ENCODE measurements around the gene PPP1R9B. TPM values are rescaled to one million over a fixed set of nuclear protein-coding genes. Genes with fewer than 3 reads are reported as not detected.

PPP1R9B gene
- polyA plus RNA-seq, 1 donor (not counting 4 experiments of a cell fraction or from before 2014, with no cell fraction given): 16.1 TPM

DNA sequence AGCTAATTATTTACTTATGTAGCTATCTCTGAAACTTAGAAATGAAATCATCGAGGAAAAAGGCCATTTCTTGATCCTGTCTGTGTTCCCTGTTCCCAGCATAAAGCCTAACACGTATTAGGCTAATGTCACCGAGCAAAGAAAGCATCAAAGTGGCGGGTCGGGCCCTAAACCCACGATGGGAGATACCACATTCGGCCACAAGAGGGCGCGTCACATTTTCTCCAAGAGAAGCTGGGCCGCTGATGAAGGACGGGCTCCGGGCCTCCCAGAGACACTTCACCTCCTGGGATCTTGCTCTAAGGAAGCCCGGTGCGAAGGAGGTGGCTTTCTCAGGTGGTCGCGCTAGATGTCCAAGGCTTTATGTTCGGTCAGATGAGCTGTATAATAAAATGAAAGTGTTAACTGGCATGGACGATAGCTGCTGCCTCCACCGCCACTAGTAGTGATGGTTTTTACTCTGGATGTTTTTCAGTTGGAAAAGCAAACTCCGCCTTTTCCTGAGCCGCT lies 56.2 kb downstream of the PPP1R9B start:
- Histone ChIP-seq H3K9me1 (ENCODE audit: control insufficient read depth, extremely low read depth, insufficient read depth, low read length) (peaks cover 3% of the 10 kb centered on the region), H3K27me3 (ENCODE audit: control insufficient read depth, extremely low read depth, insufficient read depth, low read length) (no peaks in the 10 kb centered on the region), H3K9me3 (ENCODE audit: control insufficient read depth, low read depth, low read length) (no peaks in the 10 kb centered on the region), H3K4me1 (ENCODE audit: control insufficient read depth, extremely low read depth, insufficient read depth, low read length) (peaks cover 15% of the 10 kb centered on the region), H3K36me3 (ENCODE audit: control insufficient read depth in 2 of 2, extremely low read depth in 1 of 2, insufficient read depth in 2 of 2, low read length in 2 of 2) (peaks cover 16 to 19% of the 10 kb centered on the region in 2 experiments), H3K9ac (ENCODE audit: control insufficient read depth, extremely low read depth, insufficient read depth, low read length) (no peak overlapping the region), H2AFZ (ENCODE audit: control insufficient read depth, low read length) (no peak overlapping the region), H3K79me2 (ENCODE audit: control insufficient read depth, insufficient read depth, low read length) (no peaks in the 10 kb centered on the region), H3K27ac (ENCODE audit: control insufficient read depth, insufficient read depth, low read length) (no peak overlapping the region), H3K4me3 (ENCODE audit: control insufficient read depth in 2 of 3, extremely low read depth in 1 of 3, insufficient read depth in 2 of 3, low read depth in 1 of 3, low read length in 3 of 3) (peak overlapping the region in 2 of 3 experiments; percentile 51 to 58), H4K20me1 (ENCODE audit: control insufficient read depth, extremely low read depth, insufficient read depth, low read length) (peaks cover 39% of the 10 kb centered on the region), H3K4me2 (ENCODE audit: control insufficient read depth, extremely low read depth, insufficient read depth, low read depth, low read length) (peak overlapping the region; percentile 75)
- no peak for FAIRE-seq
- dilution Hi-C loops (cut with MboI; ENCODE audit: extremely low pct_ligation_motif_present, low sequenced_read_pairs): no loop called here
- TF ChIP-seq, protein P1, sequence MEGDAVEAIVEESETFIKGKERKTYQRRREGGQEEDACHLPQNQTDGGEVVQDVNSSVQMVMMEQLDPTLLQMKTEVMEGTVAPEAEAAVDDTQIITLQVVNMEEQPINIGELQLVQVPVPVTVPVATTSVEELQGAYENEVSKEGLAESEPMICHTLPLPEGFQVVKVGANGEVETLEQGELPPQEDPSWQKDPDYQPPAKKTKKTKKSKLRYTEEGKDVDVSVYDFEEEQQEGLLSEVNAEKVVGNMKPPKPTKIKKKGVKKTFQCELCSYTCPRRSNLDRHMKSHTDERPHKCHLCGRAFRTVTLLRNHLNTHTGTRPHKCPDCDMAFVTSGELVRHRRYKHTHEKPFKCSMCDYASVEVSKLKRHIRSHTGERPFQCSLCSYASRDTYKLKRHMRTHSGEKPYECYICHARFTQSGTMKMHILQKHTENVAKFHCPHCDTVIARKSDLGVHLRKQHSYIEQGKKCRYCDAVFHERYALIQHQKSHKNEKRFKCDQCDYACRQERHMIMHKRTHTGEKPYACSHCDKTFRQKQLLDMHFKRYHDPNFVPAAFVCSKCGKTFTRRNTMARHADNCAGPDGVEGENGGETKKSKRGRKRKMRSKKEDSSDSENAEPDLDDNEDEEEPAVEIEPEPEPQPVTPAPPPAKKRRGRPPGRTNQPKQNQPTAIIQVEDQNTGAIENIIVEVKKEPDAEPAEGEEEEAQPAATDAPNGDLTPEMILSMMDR (optimal IDR thresholded peaks at IDR 0.05 in 1 of 3, IDR thresholded peaks at IDR 0.05 in 1 of 3, conservative IDR thresholded peaks at IDR 0.05 in 1 of 3; ENCODE audit: extremely low read depth in 1 of 3, insufficient read depth in 2 of 3, low read length in 3 of 3): peak; percentile 76 to 91 (median 82)
- no peak for TF ChIP-seq EZH2 (IDR thresholded peaks at IDR 0.05; ENCODE audit: low read length)
- no peak for DNase-seq (ENCODE audit: low read depth, low spot score)

DNA sequence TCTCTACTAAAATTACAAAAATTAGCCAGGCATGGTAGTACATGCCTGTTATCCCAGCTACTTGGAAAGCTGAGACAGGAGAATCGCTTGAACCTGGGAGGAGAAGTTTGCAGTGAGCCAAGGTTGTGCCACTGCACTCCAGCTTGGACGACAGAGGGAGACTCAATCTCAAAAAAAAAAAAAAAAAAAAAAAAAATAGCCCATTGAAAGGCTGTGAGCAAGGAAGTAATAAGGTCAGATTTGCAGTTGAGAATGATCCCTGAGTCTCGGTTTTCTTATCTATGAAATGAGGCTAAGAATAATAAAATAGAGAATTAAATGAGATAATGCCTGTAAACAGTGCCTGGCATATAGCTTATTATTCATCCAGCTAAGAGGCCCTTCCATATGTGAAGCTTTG lies 56.7 kb downstream of the PPP1R9B start:
- peaks cover 3% of the 10 kb centered on the region for H3K9me1 ChIP-seq (ENCODE audit: control insufficient read depth, extremely low read depth, insufficient read depth, low read length)
- dilution Hi-C loops (cut with MboI; ENCODE audit: extremely low pct_ligation_motif_present, low sequenced_read_pairs): no loop called here
- FAIRE-seq (no peak), DNase-seq (ENCODE audit: low read depth, low spot score) (no peak)
- no peak overlapping the region for H3K9ac ChIP-seq (ENCODE audit: control insufficient read depth, extremely low read depth, insufficient read depth, low read length)
- peak overlapping the region; percentile 75 for H3K4me2 ChIP-seq (ENCODE audit: control insufficient read depth, extremely low read depth, insufficient read depth, low read depth, low read length)
- no peak overlapping the region for H3K27ac ChIP-seq (ENCODE audit: control insufficient read depth, insufficient read depth, low read length)
- H3K36me3 ChIP-seq (ENCODE audit: control insufficient read depth in 2 of 2, extremely low read depth in 1 of 2, insufficient read depth in 2 of 2, low read length in 2 of 2): peaks cover 18 to 23% of the 10 kb centered on the region in 2 experiments
- H3K79me2 ChIP-seq (ENCODE audit: control insufficient read depth, insufficient read depth, low read length): no peaks in the 10 kb centered on the region
- no peak overlapping the region for H2AFZ ChIP-seq (ENCODE audit: control insufficient read depth, low read length)
- peaks cover 43% of the 10 kb centered on the region for H4K20me1 ChIP-seq (ENCODE audit: control insufficient read depth, extremely low read depth, insufficient read depth, low read length)
- TF ChIP-seq, protein P1 (optimal IDR thresholded peaks at IDR 0.05 in 1 of 3, IDR thresholded peaks at IDR 0.05 in 1 of 3, conservative IDR thresholded peaks at IDR 0.05 in 1 of 3; ENCODE audit: extremely low read depth in 1 of 3, insufficient read depth in 2 of 3, low read length in 3 of 3): no peak
- TF ChIP-seq EZH2 (IDR thresholded peaks at IDR 0.05; ENCODE audit: low read length): no peak
- H3K4me1 ChIP-seq (ENCODE audit: control insufficient read depth, extremely low read depth, insufficient read depth, low read length): peaks cover 15% of the 10 kb centered on the region
- H3K4me3 ChIP-seq (ENCODE audit: control insufficient read depth in 2 of 3, extremely low read depth in 1 of 3, insufficient read depth in 2 of 3, low read depth in 1 of 3, low read length in 3 of 3): no peak overlapping the region
- no peaks in the 10 kb centered on the region for H3K9me3 ChIP-seq (ENCODE audit: control insufficient read depth, low read depth, low read length)
- no peaks in the 10 kb centered on the region for H3K27me3 ChIP-seq (ENCODE audit: control insufficient read depth, extremely low read depth, insufficient read depth, low read length)
